Psoas muscle (tissue), 8 donors: ENCODE data around the gene CTNND2. TPM values are rescaled to one million over a fixed set of nuclear protein-coding genes. Genes with fewer than 3 reads are reported as not detected.

Experiments used
- ATAC-seq, 4 donors: fragments of 200-7000 bp; cut with Tn5 transposase; one replicate each; pipeline ENCODE4 v1.9.1; 2020; ENCODE audit warnings: moderate library complexity in 3 of 4, mild to moderate bottlenecking in 2 of 4
- DNase-seq, 2 donors: peaks; one replicate each; pipeline ENCODE4 v3.0.0-alpha.2; 2020
- H3K27ac ChIP-seq: fragments of 200-600 bp; one replicate; pipeline ENCODE4 v1.8.0; 2022
- H3K27me3 ChIP-seq, 3 donors: fragments of 200-600 bp in 1 of 3; one replicate each; pipeline versions ENCODE4 v1.6.1 to v1.8.0; 2013 to 2022; ENCODE audit warnings: low read length in 2 of 3, mild to moderate bottlenecking in 2 of 3, moderate library complexity in 1 of 3; ENCODE audit not compliant: insufficient read depth in 3 of 3
- H3K36me3 ChIP-seq, 2 donors: fragments of 200-600 bp in 1 of 2; one replicate each; pipeline versions ENCODE4 v1.6.1 to v1.8.0; 2013 to 2022; ENCODE audit warnings: low read depth in 1 of 2, mild to moderate bottlenecking in 1 of 2, moderate library complexity in 1 of 2; ENCODE audit not compliant: insufficient read depth in 1 of 2
- H3K4me1 ChIP-seq: fragments of 200-600 bp; one replicate; pipeline ENCODE4 v1.8.0; 2022
- H3K4me3 ChIP-seq: fragments of 200-600 bp; one replicate; pipeline ENCODE4 v1.8.0; 2022; ENCODE audit warnings: mild to moderate bottlenecking
- H3K9me3 ChIP-seq: fragments of 200-600 bp; one replicate; pipeline ENCODE4 v1.8.0; 2022
- CTCF ChIP-seq: fragments of 200-600 bp; IDR thresholded peaks from one replicate; pipeline ENCODE4 v1.8.0; 2022; ENCODE audit warnings: antibody characterized with exemption
- whole genome bisulfite sequencing, 3 donors: extraction: QIAGEN DNeasy Blood & Tissue Kit; methylation state at CpG; one replicate each; pipeline versions ENCODE4 v1.1.6 to v1.1.7; 2013; 5-methylcytosine and 5-hydroxymethylcytosine counted together
- intact Hi-C, 2 donors: fragments of 100-400 bp; cut with DNase I; formaldehyde crosslinking; loops; one replicate each; pipeline versions ENCODE4 v1.11.0 to v1.14.2; 2022
- polyA plus RNA-seq, 3 donors: library from polyadenylated mRNA; stranded (reverse); fragments of 200-250 nt; gene quantifications; one replicate each; pipeline ENCODE4 v1.2.3, GENCODE V29; 2013
- total RNA-seq, 4 donors: library from RNA; stranded (reverse); fragmentation: NEBNext Ultra II Directional in 2 of 4; extraction: Animal tissue kit (Norgen Biotek cat#: 25700) in 2 of 4; gene quantifications; one replicate each; pipeline versions ENCODE4 v1.2.1 to v1.2.4, GENCODE V29; 2021 to 2023
- donor health status: healthy with polysubstance abuse.
- donor health status: DM: no; HTN: no; CAD: no; lungs with moderate emphysema.
- donor health status: Bipolar disorder and iron deficiency.
- donor health status: healthy.
- donor health status: DM: yes; HTN: yes; CAD: no.
- donor health status: DM: no; HTN: no; CAD: no.
- donor health status: DM: no; HTN: no; CAD: no.
- donor health status: DM: yes; HTN: yes; CAD: no.

CTNND2 gene
- total and polyA plus RNA-seq, 7 donors, result 0.09 to 0.14 (median 0.13) TPM; not detected in 4

DNA sequence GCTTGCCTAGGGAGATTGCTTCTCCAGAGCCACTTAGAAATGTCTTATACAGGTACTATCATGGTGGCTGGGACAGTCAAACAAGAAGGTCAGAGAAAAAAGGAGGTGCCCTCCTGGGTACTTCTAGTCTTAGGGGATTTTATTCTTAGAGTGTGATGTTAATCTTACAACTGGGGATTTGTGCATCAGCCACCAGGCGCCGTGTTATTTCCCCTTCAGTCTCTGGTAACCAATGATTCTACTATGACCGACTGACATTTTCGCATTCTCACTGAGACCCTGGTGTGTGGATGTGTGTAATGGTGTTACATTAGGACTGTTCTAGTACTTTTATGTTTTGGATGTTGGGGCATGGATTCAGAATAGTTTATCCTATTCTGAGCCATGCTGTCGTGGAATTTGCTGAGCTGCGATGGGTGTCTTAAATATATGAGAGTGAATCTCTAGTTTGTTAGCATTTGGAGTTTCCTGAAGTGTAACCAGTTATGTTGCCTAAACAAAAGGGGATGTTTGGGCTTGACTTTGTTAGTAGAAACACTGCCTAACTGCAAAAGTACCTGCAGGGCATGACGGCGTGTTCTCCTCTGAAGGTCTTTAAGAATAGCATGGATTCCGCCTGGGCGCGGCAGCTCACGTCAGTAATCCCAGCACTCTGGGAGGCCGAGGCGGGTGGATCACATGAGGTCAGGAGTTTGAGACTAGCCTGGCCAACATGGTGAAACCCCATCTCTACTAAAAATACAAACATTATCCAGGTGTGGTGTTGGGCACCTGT is 968.0 kb downstream of the CTNND2 start:
- H3K27me3 ChIP-seq, result no peaks in the 10 kb centered on the region
- no peak overlapping the region for H3K27ac ChIP-seq
- DNase-seq, result no peak
- H3K4me3 ChIP-seq, result no peak overlapping the region
- no peaks in the 10 kb centered on the region for H3K9me3 ChIP-seq
- ATAC-seq, result no peak
- no peaks in the 10 kb centered on the region for H3K36me3 ChIP-seq
- 88 to 91% (median 90%) methylated on average over 14 of the region's 14 CpGs for WGBS, 3 donors
- intact Hi-C loops, result no loop called here
- no peak for TF ChIP-seq CTCF
- no peaks in the 10 kb centered on the region for H3K4me1 ChIP-seq

DNA sequence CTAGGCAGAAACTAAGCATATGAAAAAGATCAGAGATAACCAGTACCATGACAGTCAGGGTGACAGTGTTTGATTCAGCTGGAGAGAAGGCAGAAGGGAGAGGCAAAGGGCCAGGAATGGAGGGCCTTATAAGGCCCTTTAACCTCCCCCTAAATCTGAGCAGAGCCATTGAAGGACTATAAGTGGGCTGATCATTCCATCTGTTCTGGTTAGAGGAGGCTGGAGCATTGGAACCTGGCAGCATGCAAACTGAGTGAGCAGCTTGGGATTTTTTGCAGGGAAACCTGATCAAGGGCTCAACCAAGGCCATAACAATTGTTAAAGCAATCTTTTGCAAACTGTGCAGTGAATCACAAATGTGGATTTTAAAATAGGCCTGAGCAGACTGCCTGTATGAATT is 968.7 kb downstream of the CTNND2 start:
- Histone ChIP-seq H3K9me3 (no peaks in the 10 kb centered on the region), H3K4me3 (no peak overlapping the region), H3K36me3 (no peaks in the 10 kb centered on the region), H3K4me1 (no peaks in the 10 kb centered on the region), H3K27ac (no peak overlapping the region), H3K27me3 (no peaks in the 10 kb centered on the region)
- DNase-seq (no peak), ATAC-seq (no peak)
- TF ChIP-seq CTCF, result no peak
- intact Hi-C loops, result no loop called here

DNA sequence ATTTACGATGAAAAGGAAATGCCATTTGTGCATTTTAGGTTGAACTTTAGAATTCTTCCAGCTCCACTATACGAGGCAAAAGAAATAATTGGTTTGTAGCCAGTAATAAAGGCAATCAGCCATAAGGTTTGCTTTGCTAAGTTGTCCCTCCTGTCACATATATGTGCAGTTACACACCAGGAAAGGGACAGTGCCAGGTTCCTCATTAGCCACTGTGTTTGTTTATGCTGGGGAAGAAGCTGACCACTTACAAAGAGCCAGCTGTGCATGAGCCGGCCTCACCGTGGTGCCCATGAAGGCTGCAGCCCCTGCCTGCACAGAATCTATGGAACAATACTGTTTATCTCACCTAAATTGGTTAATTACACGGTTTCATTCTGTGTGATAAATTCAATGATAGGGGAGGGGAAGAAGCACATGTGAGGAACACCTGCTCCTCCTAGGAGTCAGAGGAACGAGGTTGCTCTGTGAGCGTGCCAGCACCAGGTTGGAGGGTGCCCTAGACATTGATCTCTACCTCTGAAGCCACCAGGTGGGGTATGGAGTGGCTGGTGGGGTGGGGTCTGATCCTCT is 969.4 kb downstream of the CTNND2 start:
- Histone ChIP-seq H3K4me1 (no peaks in the 10 kb centered on the region), H3K9me3 (no peaks in the 10 kb centered on the region), H3K27ac (no peak overlapping the region), H3K36me3 (no peaks in the 10 kb centered on the region), H3K27me3 (no peaks in the 10 kb centered on the region), H3K4me3 (no peak overlapping the region)
- ATAC-seq (no peak), DNase-seq (no peak)
- TF ChIP-seq CTCF, result no peak
- 57 to 65% (median 59%) methylated on average over 7 of the region's 7 CpGs for whole genome bisulfite sequencing, 3 donors
- intact Hi-C loops, result no loop called here

DNA sequence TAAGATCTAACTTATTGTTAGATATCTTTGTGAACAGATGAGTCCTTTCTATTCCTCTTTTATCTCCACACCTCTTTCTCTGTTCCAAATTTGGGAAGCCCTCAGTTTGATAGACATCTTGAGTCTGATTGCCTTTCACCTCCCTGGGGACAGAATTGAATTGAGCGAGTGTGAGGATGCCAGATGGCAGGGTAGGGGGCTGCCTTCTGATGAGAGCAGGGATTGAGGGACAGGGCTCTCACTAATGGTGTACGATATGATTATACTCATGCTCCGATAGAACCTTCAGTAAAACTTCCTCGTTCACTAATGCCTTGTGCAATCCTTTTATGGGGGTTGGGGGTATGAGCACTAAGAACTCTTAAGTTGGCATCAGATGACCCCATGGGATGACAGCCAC is 971.1 kb downstream of the CTNND2 start:
- ATAC-seq, result no peak
- intact Hi-C loops, result no loop called here
- 70 to 79% (median 76%) methylated on average over 4 of the region's 4 CpGs for WGBS, 3 donors

More for the DNA sequence above, 971.1 kb downstream of the CTNND2 start:
- no peak for DNase-seq
- no peak overlapping the region for H3K4me3 ChIP-seq
- no peaks in the 10 kb centered on the region for H3K36me3 ChIP-seq
- no peak for TF ChIP-seq CTCF
- H3K9me3 ChIP-seq, result no peaks in the 10 kb centered on the region
- no peak overlapping the region for H3K27ac ChIP-seq
- H3K27me3 ChIP-seq, result no peaks in the 10 kb centered on the region
- H3K4me1 ChIP-seq, result no peaks in the 10 kb centered on the region
